AG04450 (cell line): ENCODE data around the gene IFNGR1. TPM values are rescaled to one million over a fixed set of nuclear protein-coding genes. Genes with fewer than 3 reads are reported as not detected.

Source experiments
- CTCF ChIA-PET: fragments of 300-600, 350-600 bp; formaldehyde crosslinking; extraction: SDS; loops from one replicate; lab custom pipeline; 2022; ENCODE audit warnings: antibody characterized with exemption, inconsistent platforms; lab: Charles Lee
- POLR2A ChIA-PET: fragments of 350-600 bp; formaldehyde crosslinking; extraction: SDS; loops from one replicate; lab custom pipeline; 2021; ENCODE audit warnings: antibody characterized with exemption, inconsistent platforms; lab: Yijun Ruan, JAX
- DNase-seq: peaks from one replicate; pipeline ENCODE4 v3.0.0-alpha.2; 2011; ENCODE audit warnings: low read depth, low spot score
- H3K27ac ChIP-seq: one replicate; pipeline ENCODE4 v1.5.1; 2012; ENCODE audit warnings: low read depth, low read length, control low read depth
- H3K27me3 ChIP-seq: one replicate; pipeline ENCODE4 v1.6.0; 2012; ENCODE audit warnings: low read length; ENCODE audit not compliant: control insufficient read depth, insufficient read depth
- H3K4me3 ChIP-seq: 2 replicates; pipeline ENCODE4 v1.5.1; 2011; ENCODE audit warnings: mild to moderate bottlenecking, low read depth, low read length, control low read depth
- H3K9me3 ChIP-seq: 2 replicates; pipeline ENCODE4 v1.5.1; 2012; ENCODE audit warnings: low read length; ENCODE audit not compliant: control insufficient read depth, insufficient read depth
- CTCF ChIP-seq: IDR thresholded peaks from 2 replicates; pipeline ENCODE4 v1.5.1; 2011; ENCODE audit warnings: low read depth, low read length, control low read depth, inconsistent platforms
- polyA plus RNA-seq: library from polyadenylated mRNA; depleted of rRNA; stranded (reverse); fragments of >200 nt; gene quantifications from 2 replicates; pipeline ENCODE4 v1.2.3, GENCODE V29; 2011

The IFNGR1 gene
- polyA plus RNA-seq, 1 experiment = 36.3 TPM

- H3K27me3 ChIP-seq = peaks cover 5% of the 10 kb centered on the region
- ChIA-PET POLR2A (no interaction called here), CTCF (no interaction called here)
- no peak overlapping the region for H3K4me3 ChIP-seq
- DNase-seq = no peak
- no peak for TF ChIP-seq CTCF
- H3K27ac ChIP-seq = no peak overlapping the region
- peaks cover 4% of the 10 kb centered on the region; the same call in 1 of the 2 replicates for H3K9me3 ChIP-seq
Measured at GRCh38 chr6:137161949-137162348, 57.2 kb downstream of the IFNGR1 start.

GRCh38 chr6:137160763-137161162 lies 58.4 kb downstream of the IFNGR1 start:
- TF ChIP-seq CTCF = no peak
- Histone ChIP-seq H3K4me3 (no peak overlapping the region), H3K27ac (no peak overlapping the region), H3K9me3 (peaks cover 4% of the 10 kb centered on the region; the same call in 1 of the 2 replicates), H3K27me3 (peaks cover 3% of the 10 kb centered on the region)
- POLR2A ChIA-PET = no interaction called here
- DNase-seq = no peak
- CTCF ChIA-PET = no interaction called here

GRCh38 chr6:137159912-137160311 lies 59.3 kb downstream of the IFNGR1 start:
- TF ChIP-seq CTCF = no peak
- DNase-seq = no peak
- ChIA-PET CTCF (no interaction called here), POLR2A (no interaction called here)
- Histone ChIP-seq H3K4me3 (no peak overlapping the region), H3K27me3 (no peaks in the 10 kb centered on the region), H3K27ac (no peak overlapping the region), H3K9me3 (peaks cover 4% of the 10 kb centered on the region; the same call in 1 of the 2 replicates)

- Histone ChIP-seq H3K4me3 (no peak overlapping the region), H3K9me3 (no peaks in the 10 kb centered on the region), H3K27ac (no peak overlapping the region), H3K27me3 (no peaks in the 10 kb centered on the region)
- no peak for DNase-seq
- ChIA-PET POLR2A (no interaction called here), CTCF (no interaction called here)
- TF ChIP-seq CTCF = no peak
Measured at GRCh38 chr6:137157601-137158000, 61.6 kb downstream of the IFNGR1 start.

- no peak overlapping the region for H3K27ac ChIP-seq
- no peak overlapping the region for H3K4me3 ChIP-seq
- DNase-seq = no peak
- no peaks in the 10 kb centered on the region for H3K27me3 ChIP-seq
- CTCF ChIA-PET = no interaction called here
- TF ChIP-seq CTCF = no peak
- POLR2A ChIA-PET = no interaction called here
- no peaks in the 10 kb centered on the region for H3K9me3 ChIP-seq
Measured at GRCh38 chr6:137156650-137157049, 62.5 kb downstream of the IFNGR1 start.
